ENCODE results near the gene ORM1.
"Not testable (repeated sequence)": the region's sequence is repeated elsewhere in the genome, so short reads cannot be mapped to it uniquely, and the experiment has no call there.

The ORM1 gene

GRCh38 chr9:114332474-114333040 is 9.7 kb downstream of the ORM1 start:
- not testable (repeated sequence) for H2AFZ ChIP-seq (ENCODE audit: low read length); H3K4me2 ChIP-seq (ENCODE audit: low read depth, low read length); H3K27ac ChIP-seq (ENCODE audit: low read length); H3K9me2 ChIP-seq (replicated peaks; ENCODE audit: insufficient read depth, low read length); H3K9me3 ChIP-seq (replicated peaks; ENCODE audit: insufficient read depth, low read length); H3K9ac ChIP-seq (ENCODE audit: low read length); H3K27me3 ChIP-seq (replicated peaks; ENCODE audit: insufficient read depth, low read length); H3K4me1 ChIP-seq (ENCODE audit: low read length); H3K4me3 ChIP-seq (ENCODE audit: low read length); DNase-seq; H4K20me1 ChIP-seq (ENCODE audit: insufficient read depth, low read length); H3K79me2 ChIP-seq (ENCODE audit: low read length); H3F3A ChIP-seq (ENCODE audit: insufficient read depth, low read length)
- peaks cover 11% of the 10 kb centered on the region; the same call in 1 of the 2 replicates for H3K36me3 ChIP-seq (replicated peaks; ENCODE audit: insufficient read depth, low read length)

GRCh38 chr9:114333718-114334117 is 10.8 kb downstream of the ORM1 start:
- not testable (repeated sequence) for H3K4me1 ChIP-seq (ENCODE audit: low read length); H3K9me2 ChIP-seq (replicated peaks; ENCODE audit: insufficient read depth, low read length); H3K27me3 ChIP-seq (replicated peaks; ENCODE audit: insufficient read depth, low read length); H3K27ac ChIP-seq (ENCODE audit: low read length); H3K9ac ChIP-seq (ENCODE audit: low read length); H3K4me2 ChIP-seq (ENCODE audit: low read depth, low read length); H2AFZ ChIP-seq (ENCODE audit: low read length); H4K20me1 ChIP-seq (ENCODE audit: insufficient read depth, low read length); H3F3A ChIP-seq (ENCODE audit: insufficient read depth, low read length); H3K9me3 ChIP-seq (replicated peaks; ENCODE audit: insufficient read depth, low read length); H3K79me2 ChIP-seq (ENCODE audit: low read length); DNase-seq; H3K4me3 ChIP-seq (ENCODE audit: low read length)
- peaks cover 17% of the 10 kb centered on the region for H3K36me3 ChIP-seq (replicated peaks; ENCODE audit: insufficient read depth, low read length)

GRCh38 chr9:114334490-114334889 is 11.6 kb downstream of the ORM1 start:
- no peaks in the 10 kb centered on the region for H3K79me2 ChIP-seq (ENCODE audit: low read length)
- no peaks in the 10 kb centered on the region for H4K20me1 ChIP-seq (ENCODE audit: insufficient read depth, low read length)
- no peaks in the 10 kb centered on the region for H3F3A ChIP-seq (ENCODE audit: insufficient read depth, low read length)
- no peak overlapping the region for H2AFZ ChIP-seq (ENCODE audit: low read length)
- H3K36me3 ChIP-seq (replicated peaks; ENCODE audit: insufficient read depth, low read length), result peaks cover 21% of the 10 kb centered on the region
- no peak overlapping the region for H3K27ac ChIP-seq (ENCODE audit: low read length)
- DNase-seq, result no peak
- H3K9me2 ChIP-seq (replicated peaks; ENCODE audit: insufficient read depth, low read length), result no peaks in the 10 kb centered on the region
- H3K9me3 ChIP-seq (replicated peaks; ENCODE audit: insufficient read depth, low read length), result no peaks in the 10 kb centered on the region
- H3K4me3 ChIP-seq (ENCODE audit: low read length), result no peak overlapping the region
- TF ChIP-seq EZH2phosphoT487 (IDR thresholded peaks at IDR 0.05; ENCODE audit: low read length) (no peak), EZH2 (optimal IDR thresholded peaks at IDR 0.05; ENCODE audit: low read depth, low read length) (no peak), CTCF (IDR thresholded peaks at IDR 0.05; ENCODE audit: low read length) (no peak)
- no peaks in the 10 kb centered on the region for H3K27me3 ChIP-seq (replicated peaks; ENCODE audit: insufficient read depth, low read length)
- H3K4me1 ChIP-seq (ENCODE audit: low read length), result no peaks in the 10 kb centered on the region
- no peak overlapping the region for H3K9ac ChIP-seq (ENCODE audit: low read length)
- no peak overlapping the region for H3K4me2 ChIP-seq (ENCODE audit: low read depth, low read length)

GRCh38 chr9:114335745-114336144 is 12.8 kb downstream of the ORM1 start:
- H3K9ac ChIP-seq (ENCODE audit: low read length), result no peak overlapping the region
- DNase-seq, result no peak
- no peaks in the 10 kb centered on the region for H3K79me2 ChIP-seq (ENCODE audit: low read length)
- no peaks in the 10 kb centered on the region for H3K4me1 ChIP-seq (ENCODE audit: low read length)
- H3K27ac ChIP-seq (ENCODE audit: low read length), result no peak overlapping the region
- no peak overlapping the region for H3K4me2 ChIP-seq (ENCODE audit: low read depth, low read length)
- H3F3A ChIP-seq (ENCODE audit: insufficient read depth, low read length), result no peaks in the 10 kb centered on the region
- no peaks in the 10 kb centered on the region for H3K27me3 ChIP-seq (replicated peaks; ENCODE audit: insufficient read depth, low read length)
- H3K9me2 ChIP-seq (replicated peaks; ENCODE audit: insufficient read depth, low read length), result no peaks in the 10 kb centered on the region
- no peak overlapping the region for H2AFZ ChIP-seq (ENCODE audit: low read length)
- H3K36me3 ChIP-seq (replicated peaks; ENCODE audit: insufficient read depth, low read length), result peaks cover 23% of the 10 kb centered on the region
- H4K20me1 ChIP-seq (ENCODE audit: insufficient read depth, low read length), result no peaks in the 10 kb centered on the region
- no peaks in the 10 kb centered on the region for H3K9me3 ChIP-seq (replicated peaks; ENCODE audit: insufficient read depth, low read length)
- no peak overlapping the region for H3K4me3 ChIP-seq (ENCODE audit: low read length)
- no peak for TF ChIP-seq CTCF (IDR thresholded peaks at IDR 0.05; ENCODE audit: low read length)
- no peak for TF ChIP-seq EZH2 (optimal IDR thresholded peaks at IDR 0.05; ENCODE audit: low read depth, low read length)
- TF ChIP-seq EZH2phosphoT487 (IDR thresholded peaks at IDR 0.05; ENCODE audit: low read length), result no peak
